A549 treated with CORT108297 at 1 μM for 4 hours (cell line): Measurements from ENCODE around the gene ETS2. TPM values are rescaled to one million over a fixed set of nuclear protein-coding genes. Genes with fewer than 3 reads are reported as not detected.

Source experiments
- total RNA-seq: library from RNA; stranded (reverse); fragments of 200-300 nt; extraction: Qiagen RNA extraction; gene quantifications from 5 replicates; pipeline ENCODE4 v1.2.3, GENCODE V29; 2022

Gene ETS2
- 72.3 to 84.7 TPM (median 76.9 TPM) in 5 replicates for total RNA-seq

DNA sequence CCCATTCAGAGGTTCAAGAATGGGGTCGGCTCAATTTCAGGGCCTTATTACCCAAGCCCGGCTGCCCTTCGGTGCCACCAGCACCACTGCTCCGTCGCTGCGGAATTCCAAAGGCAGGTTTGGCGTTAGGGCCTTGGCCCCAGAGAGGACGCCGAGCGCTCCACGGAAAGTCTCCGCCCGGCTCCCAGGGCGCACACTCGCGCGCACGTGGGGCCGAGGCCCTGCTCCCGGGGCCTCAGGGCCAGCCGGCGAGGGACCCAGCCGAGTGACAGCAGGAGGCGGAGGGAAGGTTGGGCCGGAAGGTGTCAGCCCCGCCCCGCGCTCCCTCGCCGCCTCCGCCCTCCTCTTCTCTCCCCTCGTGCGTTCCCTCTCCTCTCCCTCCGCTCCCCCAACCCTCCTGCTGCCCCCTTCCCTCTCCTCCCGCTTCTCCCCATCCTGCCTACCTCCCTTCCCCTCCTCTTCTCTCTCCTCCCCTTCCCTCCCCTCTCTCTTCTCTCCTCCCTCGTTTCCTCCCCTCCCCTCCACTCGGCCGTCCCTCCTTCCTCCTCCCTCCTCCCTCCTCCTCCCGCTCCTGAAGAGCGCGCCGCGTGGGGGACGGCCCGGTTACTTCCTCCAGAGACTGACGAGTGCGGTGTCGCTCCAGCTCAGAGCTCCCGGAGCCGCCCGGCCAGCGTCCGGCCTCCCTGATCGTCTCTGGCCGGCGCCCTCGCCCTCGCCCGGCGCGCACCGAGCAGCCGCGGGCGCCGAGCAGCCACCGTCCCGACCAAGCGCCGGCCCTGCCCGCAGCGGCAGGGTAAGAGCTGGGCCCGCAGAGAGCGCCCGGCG is at the start of gene ETS2:
Gene ETS2 (plus strand): TSS at position 602 of the 825 bp plus-strand sequence. CDS start 4,106 bp downstream, outside the sequence.

